NCI-H69 (cell line): ENCODE measurements around the gene ALG9.

ENCODE experiments used
- DNase-seq: peaks from one replicate; lab custom pipeline; 2025; lab: John Stamatoyannopoulos, UW

Gene ALG9

DNA sequence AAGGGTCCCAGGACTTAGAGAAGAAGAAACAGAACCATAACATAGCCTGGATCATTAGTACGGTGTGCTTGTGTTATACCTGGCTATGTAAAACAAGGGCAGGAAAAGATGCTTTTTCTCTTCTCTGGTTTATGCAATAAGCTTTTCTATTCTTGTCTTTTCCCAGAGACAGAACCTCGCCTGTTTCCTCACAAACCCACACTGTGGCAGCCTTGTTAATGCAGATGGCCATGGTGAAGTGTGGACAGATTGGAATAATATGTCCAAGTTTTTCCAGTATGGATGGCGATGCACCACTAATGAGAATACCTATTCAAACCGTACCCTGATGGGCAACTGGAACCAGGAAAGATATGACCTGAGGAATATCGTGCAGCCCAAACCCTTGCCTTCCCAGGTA is 10.8 kb upstream of the ALG9 start:
- DNase-seq = no peak

DNA sequence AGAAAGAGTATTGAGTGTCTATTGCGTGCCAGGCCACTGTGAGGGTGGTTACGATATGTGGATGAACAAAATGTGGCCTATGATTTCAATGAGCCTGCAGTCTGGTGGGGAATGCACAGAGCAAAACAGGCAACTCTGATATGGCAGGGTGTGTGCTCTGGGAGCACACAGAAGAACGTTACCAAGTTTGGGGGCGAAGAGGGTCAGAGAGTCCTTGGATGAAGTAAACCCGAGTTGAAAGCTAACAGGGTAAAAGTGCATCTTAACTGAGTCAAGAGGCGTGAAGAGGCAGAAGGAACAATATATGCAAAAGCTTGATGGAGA is 8.2 kb upstream of the ALG9 start:
- DNase-seq = no peak

DNA sequence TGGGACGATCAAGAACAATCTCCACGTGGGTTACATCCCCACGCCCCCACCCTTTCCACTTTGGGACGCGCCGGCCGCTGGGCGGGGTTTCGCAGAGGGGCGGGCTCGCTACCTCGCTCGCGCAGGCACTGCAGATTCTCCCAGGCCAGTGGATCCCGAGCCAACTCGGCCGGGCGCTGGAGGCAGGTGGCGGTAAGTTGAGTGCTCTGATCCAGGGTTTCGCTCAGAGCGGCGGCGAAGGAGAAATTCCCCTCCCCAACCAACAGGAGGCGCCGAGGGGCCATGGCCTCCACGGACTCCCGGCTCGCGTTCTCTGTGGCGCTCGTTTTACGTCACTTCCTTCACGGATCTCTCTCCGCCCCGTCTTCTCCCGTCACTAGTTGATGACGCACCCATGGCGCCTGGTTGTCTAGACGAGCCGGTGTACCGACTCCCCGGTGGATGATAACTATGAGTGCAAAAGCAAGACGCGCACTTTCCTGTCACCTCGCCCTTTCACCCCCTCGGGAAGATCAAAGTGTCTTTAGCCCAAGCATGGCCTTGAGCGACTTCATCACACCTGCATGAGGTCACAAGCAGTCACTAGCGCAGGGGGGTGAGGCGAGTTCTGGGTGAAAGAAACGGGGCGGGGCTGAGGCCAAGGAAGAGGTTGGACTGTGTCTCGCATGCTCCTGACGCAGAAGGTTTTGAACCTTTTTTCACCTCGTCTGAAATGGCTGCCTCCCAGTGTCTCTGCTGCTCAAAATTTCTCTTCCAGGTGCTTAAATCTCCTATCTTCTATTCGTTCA is 7.7 kb upstream of the ALG9 start, which contains the start of the genes CFAP68 and FDXACB1:
TSS of gene CFAP68 (plus strand) at position 693 of the 788 bp plus-strand sequence. CDS start at position 713, 20 bp downstream.
TSS of gene FDXACB1 (minus strand) at position 317 of the 788 bp plus-strand sequence. CDS start at position 284, 33 bp downstream.
- DNase-seq = peak; percentile 100

DNA sequence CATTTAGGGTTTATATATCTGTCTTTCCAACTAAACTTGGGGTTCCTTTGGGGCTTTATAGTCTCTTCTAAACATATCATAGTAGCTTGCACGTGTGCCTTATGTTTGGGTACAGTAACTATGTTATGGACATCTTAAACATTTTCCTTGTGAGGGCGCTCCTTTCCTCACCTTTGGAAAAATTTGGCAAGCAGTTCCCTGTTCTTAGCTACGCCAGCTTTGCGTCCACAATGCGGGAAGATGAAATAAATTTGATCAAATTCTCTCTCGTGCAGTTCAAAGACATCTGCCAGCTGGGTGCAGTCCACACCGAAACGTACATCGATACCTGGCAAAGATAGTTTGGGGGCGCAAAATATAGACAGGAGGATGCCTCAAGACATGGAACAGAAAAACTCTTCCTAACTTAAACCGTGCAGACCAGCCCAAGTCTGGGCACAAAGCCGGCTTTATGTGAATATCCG is 7.0 kb upstream of the ALG9 start:
- DNase-seq = peak; percentile 81

DNA sequence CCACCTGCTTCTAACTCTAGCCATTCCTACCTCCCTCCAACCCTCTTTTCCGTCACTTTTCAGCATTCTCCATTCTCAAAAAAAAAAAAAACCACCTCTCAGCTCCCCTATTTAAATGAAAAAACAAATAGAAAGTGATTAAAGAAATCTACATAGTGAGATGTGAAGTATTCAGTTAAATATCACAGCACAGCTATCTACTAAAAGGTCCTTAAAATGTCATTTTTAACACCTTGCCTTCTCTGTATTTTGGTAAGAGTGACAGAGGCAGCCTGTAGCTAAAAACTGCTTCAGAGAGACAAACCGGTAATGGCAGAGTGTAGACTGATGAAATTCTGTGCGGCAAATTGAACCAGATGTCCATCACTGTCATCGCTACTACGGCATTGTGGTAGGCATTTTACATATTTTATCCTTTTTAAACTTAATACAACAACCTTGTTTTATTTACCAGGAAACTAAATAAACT is 346 bp upstream of the ALG9 start:
- peak; percentile 40 for DNase-seq

DNA sequence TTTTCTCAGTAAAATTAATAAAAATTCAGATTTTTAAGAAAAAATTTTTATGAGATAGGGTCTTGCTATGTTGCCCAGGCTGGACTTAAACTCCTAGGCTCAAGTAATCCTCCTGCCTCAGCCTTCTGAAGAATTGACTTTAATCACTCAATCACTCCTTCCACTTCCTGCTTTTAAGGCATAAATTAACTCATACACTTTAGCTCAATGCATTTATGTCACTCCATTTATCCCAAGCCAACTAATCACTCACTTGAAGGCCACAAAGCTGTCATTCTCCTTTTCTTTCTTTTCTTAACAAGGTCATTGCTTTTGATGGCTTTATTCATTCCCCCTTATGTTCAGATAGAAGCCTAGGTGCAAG is 877 bp downstream of the ALG9 start:
- peak; percentile 83 for DNase-seq

DNA sequence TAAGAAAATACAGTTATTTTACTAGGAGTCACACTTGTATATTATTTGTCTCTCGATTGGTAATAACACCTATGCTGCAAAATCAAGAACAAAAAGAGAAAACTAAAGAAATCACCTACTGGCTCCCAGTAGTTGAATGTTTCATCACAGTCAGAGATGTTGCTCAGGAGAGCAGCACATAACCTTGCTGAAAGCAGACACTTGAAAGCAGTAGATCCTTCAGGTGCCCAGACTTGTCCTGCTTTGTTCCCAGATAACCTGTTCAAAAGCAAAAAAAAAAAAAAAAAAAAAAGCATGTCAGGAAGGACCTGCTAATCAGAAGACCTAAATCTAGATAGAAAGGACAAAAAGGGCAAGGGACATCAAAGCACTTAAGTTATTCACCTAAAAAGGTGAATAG is 1.3 kb downstream of the ALG9 start:
- no peak for DNase-seq

DNA sequence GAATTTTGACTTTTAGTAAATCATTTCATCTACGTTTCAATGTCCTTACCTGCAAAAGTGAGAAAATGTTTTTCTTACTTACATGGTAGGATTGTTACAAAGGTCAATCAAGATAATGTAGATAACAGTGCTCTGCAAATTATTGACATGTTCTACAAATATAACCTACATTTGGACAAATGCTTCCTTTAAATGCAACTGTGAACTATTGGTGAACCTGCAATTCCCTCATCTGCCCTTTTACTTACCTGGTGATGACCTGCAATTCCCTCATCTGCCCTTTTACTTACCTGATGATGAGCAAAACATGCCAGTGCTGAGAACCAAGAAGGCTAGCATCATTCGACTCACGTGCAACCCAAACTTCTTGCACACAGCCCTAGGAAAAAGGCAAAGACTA is 11.1 kb downstream of the ALG9 start:
- DNase-seq = no peak

DNA sequence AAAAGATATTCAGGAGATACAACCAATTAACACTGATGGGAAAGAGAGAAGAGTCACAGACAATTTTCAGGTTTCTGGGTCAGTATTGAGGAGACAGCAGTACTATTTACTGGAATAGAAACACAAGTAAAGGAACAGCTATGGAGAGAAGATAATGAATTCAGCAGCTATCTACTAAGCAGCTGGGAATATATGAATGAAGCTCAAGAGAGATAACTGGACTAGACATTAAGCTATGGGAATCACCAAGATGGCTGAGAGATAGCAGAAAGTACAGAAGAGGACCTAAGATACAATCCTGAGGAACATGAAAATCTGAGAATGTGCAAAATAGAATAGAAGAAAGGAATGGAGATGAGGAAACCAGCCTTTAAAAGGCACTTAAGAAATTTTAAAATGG is 15.9 kb downstream of the ALG9 start:
- DNase-seq = no peak

DNA sequence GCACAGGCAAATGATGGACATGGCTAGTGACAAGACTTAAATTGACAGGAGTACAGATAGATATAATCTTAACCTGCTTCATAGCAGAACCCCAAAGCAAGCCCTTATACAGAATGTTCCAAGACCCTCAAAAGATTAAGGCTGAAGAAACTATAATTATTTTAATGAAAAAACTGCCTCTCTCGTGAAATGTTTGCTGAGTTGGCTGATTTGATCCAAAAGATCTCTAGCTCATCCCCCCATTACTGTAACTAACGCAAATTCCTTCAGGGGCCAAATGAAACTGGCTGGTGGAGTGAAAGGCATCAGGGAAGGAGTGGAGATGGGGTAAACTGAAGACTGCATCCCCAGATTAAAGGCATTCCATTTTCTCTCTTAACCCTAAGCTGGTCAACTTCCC is 19.3 kb downstream of the ALG9 start:
- DNase-seq = no peak

DNA sequence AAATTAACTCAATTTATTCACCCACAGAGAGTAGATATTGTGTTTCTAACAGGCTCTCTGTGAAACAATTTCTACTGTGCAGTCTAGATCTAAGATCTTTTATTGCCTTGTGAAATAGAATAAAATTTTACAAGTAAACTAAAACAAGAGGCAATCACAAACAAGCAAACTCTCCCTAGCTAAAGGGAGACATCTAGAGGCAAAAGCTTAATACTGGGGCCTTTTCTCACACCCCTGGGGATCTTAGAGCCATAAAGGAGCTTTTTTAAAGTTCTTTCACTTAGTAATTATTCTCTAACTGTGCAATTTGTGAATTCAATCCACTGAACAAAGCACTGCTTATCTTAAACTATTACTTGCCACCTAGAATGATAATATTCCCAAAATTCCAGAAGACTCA is 19.7 kb downstream of the ALG9 start:
- peak; percentile 18 for DNase-seq

DNA sequence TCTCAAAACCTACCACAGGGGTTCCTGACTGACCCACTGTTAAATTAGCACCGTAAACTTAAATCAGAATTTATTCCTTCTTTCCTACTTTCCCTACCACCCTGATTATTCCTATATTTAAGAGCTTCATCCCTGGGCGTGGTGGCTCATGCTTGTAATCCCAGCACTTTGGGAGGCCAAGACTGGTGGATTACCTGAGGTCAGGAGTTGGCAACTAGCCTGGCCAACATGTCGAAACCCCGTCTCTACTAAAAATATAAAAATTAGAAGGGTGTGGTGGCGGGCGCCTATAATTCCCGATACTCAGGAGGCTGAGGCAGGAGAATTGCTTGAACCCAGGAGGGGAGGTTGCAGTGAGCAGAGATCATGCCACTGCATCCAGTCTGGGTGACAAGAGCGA is 20.3 kb downstream of the ALG9 start:
- no peak for DNase-seq

DNA sequence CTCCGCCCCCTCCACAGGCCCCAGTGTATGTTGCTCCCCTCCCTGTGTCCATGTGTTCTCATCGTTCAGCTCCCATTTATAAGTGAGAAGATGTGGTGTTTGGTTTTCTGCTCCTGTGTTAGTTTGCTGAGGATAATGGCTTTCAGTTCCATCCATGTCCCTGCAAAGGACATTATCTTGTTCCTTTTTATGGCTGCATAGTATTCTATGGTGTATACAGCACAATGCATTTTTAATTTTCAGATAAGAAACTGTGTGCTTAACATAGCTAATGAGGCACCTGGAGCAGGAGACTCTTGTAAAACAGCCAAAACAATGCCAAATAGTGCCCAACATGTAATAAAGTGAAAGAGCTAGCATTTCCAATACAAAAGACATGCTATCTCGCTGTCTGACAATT is 21.8 kb downstream of the ALG9 start:
- no peak for DNase-seq

DNA sequence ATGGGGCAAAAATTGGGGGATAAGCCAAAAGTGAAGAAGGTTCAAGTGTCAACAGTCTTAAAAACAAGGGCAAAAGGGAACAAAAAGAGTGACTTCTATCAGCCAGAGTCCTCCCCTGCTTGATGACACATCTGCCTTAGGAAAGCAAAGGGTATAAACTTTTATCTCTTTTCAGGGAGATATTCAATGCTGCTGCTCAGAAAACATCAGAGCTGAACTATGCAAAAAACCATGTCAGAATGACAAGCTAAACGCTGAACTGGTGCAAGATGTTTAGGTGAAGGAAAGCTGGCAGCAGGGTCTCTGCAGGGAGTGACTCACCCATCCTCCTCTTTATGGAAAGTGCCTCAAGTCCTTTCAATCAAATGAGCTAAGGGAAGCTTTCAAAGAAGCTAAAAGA is 24.7 kb downstream of the ALG9 start:
- DNase-seq = no peak

DNA sequence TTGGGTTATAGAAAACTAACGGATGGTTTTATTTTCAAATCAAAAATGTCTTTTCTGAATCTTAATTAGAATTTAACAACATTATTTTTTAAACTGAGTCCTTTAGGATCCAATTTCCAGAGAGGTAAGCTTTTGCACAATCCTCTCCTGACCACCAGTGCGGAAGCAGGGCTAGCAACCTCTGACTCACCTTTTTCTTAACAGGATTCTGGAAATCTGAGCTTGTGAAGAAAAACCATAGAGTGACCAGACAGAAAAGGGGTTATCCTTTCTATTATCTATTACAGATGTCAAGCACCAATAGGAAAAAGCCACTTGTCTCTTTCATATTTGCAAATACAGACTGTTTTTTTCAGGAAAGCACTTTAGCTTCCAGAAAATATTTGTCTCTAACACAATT is 25.3 kb downstream of the ALG9 start:
- no peak for DNase-seq

DNA sequence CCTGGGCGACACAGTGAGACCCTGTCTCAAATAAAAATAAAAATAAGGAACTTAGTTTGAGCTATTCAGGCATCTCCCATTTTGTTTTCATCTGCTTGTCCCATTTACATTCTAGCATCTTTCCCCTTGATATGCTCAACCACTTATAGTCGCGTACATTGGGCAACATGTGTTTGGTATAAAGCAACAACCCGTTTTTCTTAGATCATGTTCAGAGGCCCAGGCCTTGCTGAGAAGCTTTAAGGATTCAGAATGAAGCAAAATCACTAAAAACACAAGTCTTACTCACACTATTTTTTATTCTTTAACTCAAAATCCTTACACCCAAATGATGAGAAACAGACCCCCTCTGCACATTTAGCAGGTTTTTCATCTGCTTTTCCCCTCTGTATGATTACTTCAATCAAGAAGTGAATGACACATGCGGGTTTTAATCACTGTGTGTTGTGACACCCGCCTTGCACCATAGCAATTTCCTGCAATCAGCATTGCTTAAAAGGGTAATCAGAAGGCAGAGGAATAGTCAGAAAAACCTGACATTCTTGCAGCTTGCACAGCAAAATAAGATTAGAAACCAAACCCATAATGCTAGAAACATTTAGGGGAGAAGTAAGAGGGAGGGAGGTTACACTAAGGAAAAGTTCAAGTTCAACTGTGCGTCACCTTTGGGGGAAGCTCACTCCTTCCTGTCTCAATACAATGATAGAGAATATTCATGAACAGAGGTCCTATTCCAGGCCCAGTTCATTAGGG is 25.9 kb downstream of the ALG9 start:
- DNase-seq = no peak

DNA sequence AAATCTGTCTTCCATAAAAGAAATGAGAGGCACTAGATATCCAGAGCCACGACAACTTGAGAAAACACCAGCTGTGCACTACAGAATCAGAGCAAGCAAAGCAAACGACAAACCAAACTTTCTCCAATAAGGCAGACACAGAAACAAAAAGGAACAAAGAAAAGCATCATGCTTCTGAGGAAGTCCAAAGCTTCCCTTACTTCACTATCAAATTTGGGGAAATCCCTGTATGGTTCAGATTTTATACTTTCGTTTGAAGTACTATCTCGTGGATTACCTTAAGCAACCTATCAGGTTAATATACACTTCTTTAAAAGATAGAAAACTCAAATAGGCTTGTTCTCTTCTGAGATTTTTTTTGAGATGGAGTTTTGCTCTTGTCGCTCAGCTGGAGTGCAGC is 27.7 kb downstream of the ALG9 start:
- DNase-seq = no peak

DNA sequence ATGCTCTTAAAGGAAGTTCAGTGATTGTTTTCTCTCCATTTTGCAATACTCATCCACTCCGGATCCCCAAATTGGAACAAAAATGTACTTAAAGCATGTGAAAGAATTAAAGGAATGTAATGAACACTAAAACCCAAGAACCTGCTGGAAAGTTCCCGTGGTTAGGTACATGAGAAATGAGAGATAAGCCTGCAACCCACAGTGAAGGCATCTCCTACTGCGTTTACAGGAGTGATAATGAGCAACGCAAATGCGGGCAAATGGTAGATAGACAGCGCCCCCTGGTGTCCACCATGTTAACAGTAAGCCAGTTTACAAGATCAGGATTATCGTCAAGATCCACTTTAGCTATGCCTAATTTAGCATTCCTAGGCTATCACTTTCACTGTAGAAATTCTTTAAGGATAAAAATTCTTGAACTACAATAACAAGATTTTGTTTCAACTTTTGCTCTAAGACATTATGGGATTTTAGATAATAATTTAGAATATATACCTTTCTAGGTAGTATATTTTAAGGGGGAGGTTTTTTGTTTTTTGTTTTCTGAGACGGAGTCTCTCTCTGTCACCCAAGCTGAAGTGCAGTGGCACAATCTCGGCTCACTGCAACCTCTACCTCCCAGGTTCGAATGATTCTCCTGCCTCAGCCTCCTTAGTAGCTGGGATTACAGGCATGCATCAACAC is 29.9 kb downstream of the ALG9 start:
- peak; percentile 84 for DNase-seq

DNA sequence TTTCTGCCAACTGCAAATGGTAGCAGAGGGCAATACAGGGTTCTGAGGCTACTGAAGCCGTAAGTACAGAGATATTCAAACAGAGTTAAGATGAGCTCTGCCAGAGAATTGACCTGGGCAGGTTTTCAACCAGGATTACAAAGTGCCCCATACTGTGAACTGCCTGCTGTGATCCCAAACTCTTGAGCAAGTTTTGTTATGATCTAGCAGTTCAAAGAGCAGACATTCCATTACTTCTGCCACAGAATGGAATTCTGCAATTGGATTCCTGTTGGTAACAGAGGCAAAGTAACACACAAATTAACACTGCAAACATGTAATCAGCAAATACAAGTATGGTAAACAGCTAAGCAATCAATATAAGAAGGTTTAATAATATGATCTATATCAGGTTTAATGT is 31.2 kb downstream of the ALG9 start:
- no peak for DNase-seq

DNA sequence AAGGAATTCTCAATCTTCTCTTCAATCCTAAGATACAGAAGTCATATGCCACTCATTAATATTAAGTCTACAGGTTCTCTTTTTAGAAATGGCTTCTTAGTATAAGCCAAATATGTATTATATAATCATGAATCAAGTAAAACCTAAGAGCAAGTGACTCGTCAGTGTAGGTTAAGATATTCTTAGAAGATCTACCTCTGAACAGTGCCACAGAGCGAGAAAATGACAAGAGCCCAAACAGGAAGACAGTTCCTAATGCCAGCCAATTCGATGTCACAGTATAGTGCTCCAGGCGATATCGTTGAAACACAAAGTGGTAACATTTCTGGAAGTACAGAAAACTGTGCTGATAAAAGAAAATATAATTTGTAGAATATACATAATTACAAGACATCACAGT is 33.3 kb downstream of the ALG9 start:
- no peak for DNase-seq

DNA sequence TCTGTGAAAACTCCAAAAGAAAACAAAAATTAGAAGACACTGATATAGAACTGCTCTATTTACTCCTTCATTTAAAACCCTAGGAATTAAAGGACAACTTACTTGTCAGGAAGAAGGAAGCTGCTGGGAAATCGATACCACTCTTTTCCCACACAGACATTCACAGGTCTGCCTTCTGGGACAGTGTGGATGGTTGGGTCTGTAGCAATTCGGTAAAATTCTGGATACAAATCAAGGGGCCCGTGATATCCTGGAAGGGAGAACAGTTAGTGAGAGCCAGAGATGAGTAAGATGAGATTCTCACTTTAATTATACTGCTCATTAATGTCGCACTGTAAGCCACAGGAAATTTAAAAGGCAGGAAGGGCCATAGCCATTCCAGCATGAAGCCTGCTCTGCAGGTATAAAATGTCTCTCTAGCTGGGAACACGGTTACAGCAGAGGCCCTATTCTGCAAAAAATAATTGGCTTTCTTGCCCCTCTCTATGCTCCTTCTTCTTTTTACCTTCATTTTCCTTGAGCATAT is 34.0 kb downstream of the ALG9 start:
- DNase-seq = no peak

DNA sequence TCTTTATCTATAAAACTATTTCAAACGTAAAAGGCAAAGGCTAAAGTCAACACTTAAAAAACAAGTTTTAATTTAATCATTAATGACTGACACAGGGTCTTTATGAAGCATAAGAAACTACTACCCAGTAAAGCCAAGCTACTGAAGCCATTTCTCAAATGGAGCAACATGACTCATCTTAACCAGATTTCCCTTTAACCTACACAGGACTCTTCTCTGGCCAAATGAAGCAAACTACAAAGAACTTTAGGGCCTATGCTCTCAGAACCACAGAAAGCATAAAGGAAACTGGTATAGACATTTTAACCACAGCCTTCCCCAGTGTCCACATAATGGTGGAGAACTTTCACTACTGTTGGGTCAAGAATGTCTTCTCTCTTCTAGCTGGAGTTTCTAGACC is 34.7 kb downstream of the ALG9 start:
- no peak for DNase-seq

DNA sequence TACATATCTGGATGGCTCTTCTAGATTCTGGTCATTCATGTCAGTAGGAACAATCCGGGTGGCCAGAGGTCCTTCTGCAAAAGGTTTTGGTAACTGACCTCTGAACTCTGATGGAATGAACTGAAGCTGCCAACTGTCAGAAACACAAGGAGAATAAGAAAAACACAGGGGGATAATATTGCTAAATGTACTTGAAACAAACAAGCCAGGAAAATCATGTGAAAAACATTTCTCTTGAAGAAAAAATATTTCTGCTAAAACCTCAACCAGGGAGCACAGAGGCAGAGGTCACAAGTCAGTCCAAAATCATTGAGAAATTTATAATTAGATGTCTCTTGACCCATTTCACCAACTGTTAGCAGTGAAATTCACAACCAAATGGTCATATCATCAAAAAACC is 35.2 kb downstream of the ALG9 start:
- DNase-seq = no peak
